A549 (cell line): Measurements from ENCODE around the gene KIAA0513. TPM values are rescaled to one million over a fixed set of nuclear protein-coding genes. Genes with fewer than 3 reads are reported as not detected.

ENCODE experiments used
- ATAC-seq, 2 experiments: fragments of 200-7000 bp in 1 of 2; fragments of >200 bp in 1 of 2; cut with Nextera tagmentation in 1 of 2; cut with Tn5 transposase in 1 of 2; 3 replicates each; pipeline versions ENCODE4 v1.8.0 to v1.9.1; 2018 to 2020; ENCODE audit warnings: mild to moderate bottlenecking in 1 of 2, moderate library complexity in 1 of 2
- CTCF ChIA-PET: fragments of 300-600 bp; sonication (Branson Sonifier 250); formaldehyde crosslinking; extraction: SDS; loops from one replicate; lab custom pipeline; 2021; ENCODE audit warnings: antibody characterized with exemption, inconsistent platforms; lab: Yijun Ruan, JAX
- POLR2A ChIA-PET: fragments of 350-600 bp; formaldehyde crosslinking; extraction: SDS; loops from one replicate; lab custom pipeline; 2021; ENCODE audit warnings: antibody characterized with exemption, inconsistent platforms; lab: Yijun Ruan, JAX
- DNase-seq, 2 experiments: peaks; one replicate each; pipeline versions ENCODE4 v3.0.0 to v3.0.0-alpha.2; 2011 to 2016; ENCODE audit warnings: low read depth in 1 of 2, low spot score in 1 of 2
- FAIRE-seq: peaks from 2 replicates; lab custom pipeline; 2011; peaks lifted over from hg19 to GRCh38; lab: Jason Lieb, UNC
- H3K27ac ChIP-seq, 2 experiments: fragments of >200 bp; sonication (Bioruptor Twin); formaldehyde crosslinking; 3 replicates each; pipeline ENCODE4 v1.5.1; 2016 to 2017
- H3K4me1 ChIP-seq: fragments of >200 bp; sonication (Bioruptor Twin); formaldehyde crosslinking; 3 replicates; pipeline ENCODE4 v1.6.1; 2016
- H3K4me2 ChIP-seq: fragments of >200 bp; sonication (Bioruptor Twin); formaldehyde crosslinking; 3 replicates; pipeline ENCODE4 v1.6.1; 2016
- H3K4me3 ChIP-seq: fragments of >200 bp; sonication (Bioruptor Twin); formaldehyde crosslinking; 3 replicates; pipeline ENCODE4 v1.5.1; 2016
- H3K9me3 ChIP-seq: fragments of >200 bp; sonication (Bioruptor Twin); formaldehyde crosslinking; 3 replicates; pipeline ENCODE4 v1.6.1; 2016
- CBX2 ChIP-seq: fragments of 200-600 bp; sonication (generic); IDR thresholded peaks from 2 replicates; pipeline ENCODE4 v1.6.1; 2016; ENCODE audit warnings: low read depth, mild to moderate bottlenecking, borderline replicate concordance
- CEBPB ChIP-seq, 2 experiments: fragments of >200 bp in 1 of 2; sonication (Bioruptor Twin) in 1 of 2; formaldehyde crosslinking in 1 of 2; IDR thresholded peaks; 2 replicates each; pipeline ENCODE4 v1.6.1; 2012 to 2016
- CHD2 ChIP-seq: fragments of 150-350 bp; IDR thresholded peaks from 2 replicates; pipeline ENCODE4 v1.6.1; 2014; ENCODE audit warnings: low read length; ENCODE audit not compliant: partially characterized antibody
- EHF ChIP-seq: fragments of 250-450 bp; sonication (Bioruptor Pico); IDR thresholded peaks from 2 replicates; pipeline ENCODE4 v1.5.0; 2020; ENCODE audit warnings: mild to moderate bottlenecking
- EHMT2 ChIP-seq: fragments of 200-600 bp; sonication (generic); IDR thresholded peaks from 2 replicates; pipeline ENCODE4 v1.6.1; 2016; ENCODE audit warnings: antibody characterized with exemption, low read depth, mild to moderate bottlenecking, moderate library complexity
- ESRRA ChIP-seq: fragments of 150-350 bp; IDR thresholded peaks from 2 replicates; pipeline ENCODE4 v1.6.1; 2014; ENCODE audit warnings: mild to moderate bottlenecking, low read length, borderline replicate concordance
- GATA3 ChIP-seq: IDR thresholded peaks from 2 replicates; pipeline ENCODE4 v1.6.1; 2012; ENCODE audit warnings: borderline replicate concordance
- HOXB5 ChIP-seq: fragments of 250-450 bp; sonication (Bioruptor Pico); IDR thresholded peaks from 2 replicates; pipeline ENCODE4 v1.5.0; 2020; ENCODE audit warnings: mild to moderate bottlenecking, moderate library complexity
- JUN ChIP-seq, 2 experiments: fragments of >200 bp; sonication (Bioruptor Twin); formaldehyde crosslinking; IDR thresholded peaks; 2 replicates in 1 of 2; 3 replicates in 1 of 2; pipeline ENCODE4 v1.6.1; 2016 to 2017
- JUNB ChIP-seq: fragments of >200 bp; sonication (Bioruptor Twin); formaldehyde crosslinking; IDR thresholded peaks from 2 replicates; pipeline ENCODE4 v1.6.1; 2016
- MYC ChIP-seq: IDR thresholded peaks from 2 replicates; pipeline ENCODE4 v1.6.1; 2012; ENCODE audit warnings: mild to moderate bottlenecking, inconsistent platforms, low read length, improper control_type of control experiment, borderline replicate concordance
- POLR2AphosphoS2 ChIP-seq: conservative IDR thresholded peaks from 2 replicates; pipeline ENCODE4 v1.6.1; 2012; ENCODE audit warnings: low read length, improper control_type of control experiment, inconsistent platforms
- RARB ChIP-seq: fragments of 250-450 bp; sonication (Bioruptor Pico); IDR thresholded peaks from 2 replicates; pipeline ENCODE4 v1.8.0; 2021; ENCODE audit warnings: mild to moderate bottlenecking, moderate library complexity
- RNF2 ChIP-seq: fragments of 200-600 bp; sonication (generic); IDR thresholded peaks from 2 replicates; pipeline ENCODE4 v1.6.1; 2016; ENCODE audit warnings: low read depth, mild to moderate bottlenecking, antibody characterized with exemption, moderate library complexity, borderline replicate concordance
- SMC3 ChIP-seq: fragments of >200 bp; sonication (Bioruptor Twin); formaldehyde crosslinking; IDR thresholded peaks from 3 replicates; pipeline ENCODE4 v1.6.1; 2018; ENCODE audit warnings: inconsistent platforms
- SREBF2 ChIP-seq: fragments of 450-650 bp; IDR thresholded peaks from 2 replicates; pipeline ENCODE4 v1.6.1; 2014; ENCODE audit warnings: mild to moderate bottlenecking, moderate library complexity
- ZFP36 ChIP-seq: fragments of 450-650 bp; IDR thresholded peaks from 2 replicates; pipeline ENCODE4 v1.6.1; 2014; ENCODE audit warnings: borderline replicate concordance; ENCODE audit not compliant: partially characterized antibody
- ZSCAN20 ChIP-seq: fragments of 250-450 bp; sonication (Bioruptor Pico); IDR thresholded peaks from 2 replicates; pipeline ENCODE4 v1.8.0; 2022; ENCODE audit warnings: mild to moderate bottlenecking, moderate library complexity
- WGBS: methylation state at CpG from one replicate; pipeline ENCODE4 v1.1.6; 2017; ENCODE audit errors: missing lambda C conversion rate; 5-methylcytosine and 5-hydroxymethylcytosine counted together
- polyA plus RNA-seq, 4 experiments: library from polyadenylated mRNA; depleted of rRNA in 3 of 4; stranded (reverse); fragments of >200 nt; fragmentation: RNase III in 1 of 4; extraction: RNeasy Plus Mini Kit Qiagen cat#74134 plus additional on column Dnase treatment in 1 of 4; gene quantifications; 2 replicates in 3 of 4; 3 replicates in 1 of 4; pipeline ENCODE4 v1.2.3, GENCODE V29; 2011 to 2017
- TF ChIP-seq, protein P1 (sequence below): fragments of 250-450 bp; sonication (Bioruptor Pico); IDR thresholded peaks from 2 replicates; pipeline ENCODE4 v1.5.0; 2020; ENCODE audit warnings: low read depth, mild to moderate bottlenecking, moderate library complexity
- TF ChIP-seq, protein P2 (sequence below): fragments of >200 bp; sonication (Bioruptor Twin); formaldehyde crosslinking; IDR thresholded peaks from 3 replicates; pipeline ENCODE4 v1.5.1; 2016
- TF ChIP-seq, protein P3 (sequence below): fragments of 150-350 bp; IDR thresholded peaks from 2 replicates; pipeline ENCODE4 v1.6.1; 2014; ENCODE audit warnings: low read depth, mild to moderate bottlenecking, low read length

KIAA0513 gene
- polyA plus RNA-seq, 2 of the 4 experiments (the other 2 are of a cell fraction): 1.8 TPM

DNA sequence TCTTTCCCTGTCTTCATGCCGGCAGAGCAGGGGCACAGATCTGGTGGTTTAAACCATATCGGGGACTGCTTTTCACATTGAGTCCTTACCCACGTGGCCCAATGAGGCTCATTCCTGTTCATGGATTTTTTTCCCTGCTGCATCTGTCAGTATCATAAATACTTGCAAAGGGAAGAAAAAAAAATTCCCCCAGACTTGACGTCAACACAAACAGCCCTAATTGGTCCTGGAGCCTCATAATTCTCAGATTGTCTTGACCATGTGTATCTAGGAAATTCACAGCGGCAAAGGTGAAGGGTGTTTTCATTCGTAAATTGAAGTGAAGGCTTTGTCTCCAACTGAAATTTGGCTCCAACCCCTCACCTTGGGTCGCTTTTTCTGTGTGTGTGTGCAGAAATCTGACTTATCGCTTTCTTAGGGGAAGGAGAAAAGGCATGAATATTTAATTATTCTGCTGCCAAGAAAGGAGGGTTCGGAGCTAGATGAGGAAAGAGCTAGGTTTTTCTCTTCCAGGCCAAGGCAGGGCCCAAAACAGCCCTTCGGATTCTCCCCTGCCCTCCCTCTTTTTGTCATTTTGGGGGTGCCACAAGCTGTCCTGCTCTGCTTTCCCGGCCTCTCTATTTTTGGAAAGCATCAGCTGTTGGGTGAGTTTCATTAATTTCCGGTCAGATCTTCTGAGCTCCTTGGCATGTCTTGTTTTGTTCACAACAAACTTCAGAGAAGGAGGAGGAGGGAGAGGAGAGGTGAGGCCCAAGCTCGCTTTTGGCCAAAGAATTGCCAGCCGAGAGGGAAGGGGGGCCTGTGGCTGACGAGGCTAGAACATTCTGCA, 102.5 kb downstream of the KIAA0513 start:
- no peak overlapping the region for H3K4me2 ChIP-seq
- no peak for TF ChIP-seq EHMT2
- TF ChIP-seq CHD2: no peak
- TF ChIP-seq ZSCAN20 (CRISPR knock-in tag): no peak
- TF ChIP-seq RARB (CRISPR knock-in tag): no peak
- no peak for TF ChIP-seq CEBPB (IDR thresholded peaks at IDR 0.05)
- no peak for TF ChIP-seq SREBF2
- TF ChIP-seq JUN (IDR thresholded peaks at IDR 0.05): no peak
- DNase-seq (no peak), ATAC-seq (no peak), FAIRE-seq (no peak)
- H3K4me1 ChIP-seq: 0 out of 3 replicates have a peak, but pooled peaks cover 3% of the 10 kb centered on the region
- ChIA-PET POLR2A (no interaction called here), CTCF (interaction anchor here (0.8 to 8.8 kb wide), 4 partner anchors 10 to 123 kb away, joined by 3 to 59 read pairs (median 6); no protein-coding TSS in a partner anchor)
- H3K9me3 ChIP-seq: 0 out of 3 replicates have a peak, but pooled peaks cover under 1% of the 10 kb centered on the region
- no peak overlapping the region for H3K4me3 ChIP-seq
- H3K27ac ChIP-seq: no peak overlapping the region
- WGBS: 64% methylated on average over 15 of the region's 15 CpGs

DNA sequence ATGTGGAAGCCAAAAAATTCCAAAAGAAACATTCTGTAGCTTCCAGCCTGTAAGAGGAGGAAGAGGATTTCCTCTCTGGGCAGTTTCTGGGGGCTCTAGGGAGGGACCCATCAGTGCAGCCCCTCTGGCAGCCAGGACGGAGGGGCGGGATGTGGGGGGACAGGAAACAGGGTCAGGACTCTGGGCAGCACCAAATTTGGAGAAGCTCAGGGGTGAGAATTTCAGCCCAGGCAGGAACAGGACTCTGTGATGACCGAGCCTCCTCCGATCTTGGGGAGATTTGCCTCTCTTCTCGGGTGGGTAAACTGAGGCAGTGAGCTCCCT, 103.1 kb downstream of the KIAA0513 start:
- Histone ChIP-seq H3K9me3 (no peaks in the 10 kb centered on the region), H3K4me1 (0 out of 3 replicates have a peak, but pooled peaks cover 3% of the 10 kb centered on the region), H3K4me2 (no peak overlapping the region)
- ATAC-seq: no peak
- POLR2A ChIA-PET: no interaction called here
- WGBS: 68% methylated on average over 5 of the region's 5 CpGs
- CTCF ChIA-PET: interaction anchor here (0.8 to 8.8 kb wide), 4 partner anchors 9 to 122 kb away, joined by 3 to 59 read pairs (median 6); no protein-coding TSS in a partner anchor
- no peak for TF ChIP-seq HOXB5 (CRISPR knock-in tag)
- TF ChIP-seq, protein P1, sequence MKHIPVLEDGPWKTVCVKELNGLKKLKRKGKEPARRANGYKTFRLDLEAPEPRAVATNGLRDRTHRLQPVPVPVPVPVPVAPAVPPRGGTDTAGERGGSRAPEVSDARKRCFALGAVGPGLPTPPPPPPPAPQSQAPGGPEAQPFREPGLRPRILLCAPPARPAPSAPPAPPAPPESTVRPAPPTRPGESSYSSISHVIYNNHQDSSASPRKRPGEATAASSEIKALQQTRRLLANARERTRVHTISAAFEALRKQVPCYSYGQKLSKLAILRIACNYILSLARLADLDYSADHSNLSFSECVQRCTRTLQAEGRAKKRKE: no peak
- TF ChIP-seq, protein P2, sequence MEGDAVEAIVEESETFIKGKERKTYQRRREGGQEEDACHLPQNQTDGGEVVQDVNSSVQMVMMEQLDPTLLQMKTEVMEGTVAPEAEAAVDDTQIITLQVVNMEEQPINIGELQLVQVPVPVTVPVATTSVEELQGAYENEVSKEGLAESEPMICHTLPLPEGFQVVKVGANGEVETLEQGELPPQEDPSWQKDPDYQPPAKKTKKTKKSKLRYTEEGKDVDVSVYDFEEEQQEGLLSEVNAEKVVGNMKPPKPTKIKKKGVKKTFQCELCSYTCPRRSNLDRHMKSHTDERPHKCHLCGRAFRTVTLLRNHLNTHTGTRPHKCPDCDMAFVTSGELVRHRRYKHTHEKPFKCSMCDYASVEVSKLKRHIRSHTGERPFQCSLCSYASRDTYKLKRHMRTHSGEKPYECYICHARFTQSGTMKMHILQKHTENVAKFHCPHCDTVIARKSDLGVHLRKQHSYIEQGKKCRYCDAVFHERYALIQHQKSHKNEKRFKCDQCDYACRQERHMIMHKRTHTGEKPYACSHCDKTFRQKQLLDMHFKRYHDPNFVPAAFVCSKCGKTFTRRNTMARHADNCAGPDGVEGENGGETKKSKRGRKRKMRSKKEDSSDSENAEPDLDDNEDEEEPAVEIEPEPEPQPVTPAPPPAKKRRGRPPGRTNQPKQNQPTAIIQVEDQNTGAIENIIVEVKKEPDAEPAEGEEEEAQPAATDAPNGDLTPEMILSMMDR: no peak
- TF ChIP-seq JUNB: no peak
- TF ChIP-seq, protein P3, sequence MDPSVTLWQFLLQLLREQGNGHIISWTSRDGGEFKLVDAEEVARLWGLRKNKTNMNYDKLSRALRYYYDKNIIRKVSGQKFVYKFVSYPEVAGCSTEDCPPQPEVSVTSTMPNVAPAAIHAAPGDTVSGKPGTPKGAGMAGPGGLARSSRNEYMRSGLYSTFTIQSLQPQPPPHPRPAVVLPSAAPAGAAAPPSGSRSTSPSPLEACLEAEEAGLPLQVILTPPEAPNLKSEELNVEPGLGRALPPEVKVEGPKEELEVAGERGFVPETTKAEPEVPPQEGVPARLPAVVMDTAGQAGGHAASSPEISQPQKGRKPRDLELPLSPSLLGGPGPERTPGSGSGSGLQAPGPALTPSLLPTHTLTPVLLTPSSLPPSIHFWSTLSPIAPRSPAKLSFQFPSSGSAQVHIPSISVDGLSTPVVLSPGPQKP: no peak
- no peak for TF ChIP-seq CEBPB (IDR thresholded peaks at IDR 0.05)
- TF ChIP-seq ESRRA: no peak
- TF ChIP-seq ZFP36: no peak
- no peak for TF ChIP-seq JUN (IDR thresholded peaks at IDR 0.05)
- no peak for TF ChIP-seq RNF2
- TF ChIP-seq, all 56 proteins: peak for 0
- no peak overlapping the region for H3K27ac ChIP-seq
- no peak overlapping the region for H3K4me3 ChIP-seq
- FAIRE-seq (no peak), DNase-seq (no peak)

DNA sequence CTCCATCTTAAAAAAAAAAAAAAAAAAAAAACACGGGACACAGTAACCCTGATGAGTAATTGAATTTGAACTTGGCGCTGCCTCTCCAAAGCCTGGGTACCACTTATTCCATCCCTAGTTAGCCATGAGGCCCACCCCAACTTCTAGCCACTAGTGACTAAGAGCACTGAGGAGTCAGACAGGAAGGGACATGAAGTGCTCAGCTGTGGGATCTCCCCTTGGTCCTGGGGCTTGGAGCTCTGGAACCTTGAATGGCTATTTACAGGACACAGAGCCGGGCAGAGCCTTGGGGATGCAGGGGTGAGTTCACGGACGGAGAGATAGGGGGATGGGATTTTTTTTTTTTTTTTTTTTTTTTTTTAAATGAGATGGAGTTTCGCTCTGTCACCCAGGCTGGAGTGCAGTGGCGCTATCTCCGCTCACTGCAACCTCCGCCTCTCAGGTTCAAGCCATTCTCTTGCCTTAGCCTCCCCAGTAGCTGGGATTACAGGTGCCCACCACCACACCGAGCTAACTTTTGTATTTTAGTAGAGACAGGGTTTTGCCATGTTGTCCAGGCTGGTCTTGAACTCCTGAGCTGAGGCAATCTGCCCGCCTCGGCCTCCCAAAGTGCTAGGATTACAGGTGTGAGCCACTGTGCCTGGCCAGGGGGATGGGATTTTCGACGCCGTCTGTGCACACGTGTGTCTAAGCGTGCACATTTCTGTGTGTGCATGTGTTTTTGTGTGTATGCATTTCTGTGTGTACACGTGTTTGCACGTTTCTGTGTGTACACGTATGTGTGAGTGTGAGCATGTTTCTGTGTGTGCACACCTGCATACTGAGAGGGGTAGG, 105.1 kb downstream of the KIAA0513 start:
- no peak for ATAC-seq
- CTCF ChIA-PET: interaction anchor here (0.6 to 2.7 kb wide), 6 partner anchors 7 to 162 kb away, joined by 3 to 15 read pairs (median 3); no protein-coding TSS in a partner anchor
- H3K4me3 ChIP-seq: no peak overlapping the region
- DNase-seq: no peak
- peaks cover 8% of the 10 kb centered on the region for H3K4me1 ChIP-seq
- WGBS: 84% methylated on average over 20 of the region's 20 CpGs
- TF ChIP-seq ZSCAN20 (CRISPR knock-in tag) (no peak), CEBPB (IDR thresholded peaks at IDR 0.05) (no peak), CBX2 (no peak), EHF (CRISPR knock-in tag) (no peak), MYC (no peak), GATA3 (no peak), JUNB (no peak), SMC3 (no peak), POLR2AphosphoS2 (no peak)
- POLR2A ChIA-PET: no interaction called here
- no peak overlapping the region for H3K27ac ChIP-seq
- FAIRE-seq: no peak
- H3K9me3 ChIP-seq: no peaks in the 10 kb centered on the region
- no peak overlapping the region for H3K4me2 ChIP-seq
